NCI-H460 (cell line): ENCODE data around the gene MYOM1. TPM values are rescaled to one million over a fixed set of nuclear protein-coding genes. Genes with fewer than 3 reads are reported as not detected.

ENCODE experiments used
- DNase-seq: peaks from one replicate; pipeline ENCODE4 v3.0.0-alpha.2; 2016; ENCODE audit warnings: low read depth; ENCODE audit errors: extremely low read depth
- total RNA-seq: library from RNA; depleted of rRNA; stranded (reverse); fragments of >200 nt; shearing (Covaris generic); gene quantifications from 2 replicates; pipeline ENCODE4 v1.2.3, GENCODE V29; 2014

MYOM1 gene
- total RNA-seq, 1 experiment from 2014 or later: 0.10 TPM

DNA sequence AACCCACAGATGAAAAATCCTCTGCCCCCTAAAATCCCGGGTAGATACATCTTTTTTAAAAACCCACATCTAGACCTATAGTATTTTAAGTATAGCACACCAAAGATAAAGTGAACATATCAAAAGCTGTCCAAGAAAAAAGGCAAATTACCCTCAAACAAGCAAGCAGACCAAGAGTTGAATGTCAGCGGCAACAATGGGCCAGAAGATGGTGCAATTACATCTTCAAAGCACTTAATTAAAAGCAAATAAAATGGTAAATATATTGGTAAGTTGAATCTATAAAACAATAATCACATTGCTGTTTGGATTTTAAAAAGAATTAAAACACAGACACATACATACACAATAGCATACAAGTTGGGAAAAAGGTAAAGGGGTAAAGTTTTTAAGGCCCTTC is 98.5 kb downstream of the MYOM1 start:
- DNase-seq: no peak

DNA sequence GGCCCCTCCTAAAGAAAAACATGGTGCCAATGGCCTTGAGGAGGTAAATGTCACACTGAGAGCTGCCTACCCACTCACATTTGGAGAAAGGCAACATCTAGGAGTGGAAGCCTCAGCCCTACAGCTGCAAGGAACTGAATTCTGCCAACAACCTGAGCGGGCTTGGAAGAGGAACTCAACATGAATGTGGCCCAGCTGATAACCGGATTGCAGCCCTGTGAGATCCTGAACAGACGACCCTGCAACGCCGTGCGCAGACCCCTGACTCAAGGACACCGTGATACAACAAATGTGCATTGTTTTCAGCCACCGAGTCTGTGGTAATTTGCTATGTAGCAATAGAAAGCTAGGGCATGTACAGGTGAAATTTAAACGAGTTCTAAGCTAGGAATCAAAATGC is 99.4 kb downstream of the MYOM1 start:
- no peak for DNase-seq

GRCh38 chr18:3119401-3120341 is 100.1 kb downstream of the MYOM1 start:
- peak; percentile 33 for DNase-seq

DNA sequence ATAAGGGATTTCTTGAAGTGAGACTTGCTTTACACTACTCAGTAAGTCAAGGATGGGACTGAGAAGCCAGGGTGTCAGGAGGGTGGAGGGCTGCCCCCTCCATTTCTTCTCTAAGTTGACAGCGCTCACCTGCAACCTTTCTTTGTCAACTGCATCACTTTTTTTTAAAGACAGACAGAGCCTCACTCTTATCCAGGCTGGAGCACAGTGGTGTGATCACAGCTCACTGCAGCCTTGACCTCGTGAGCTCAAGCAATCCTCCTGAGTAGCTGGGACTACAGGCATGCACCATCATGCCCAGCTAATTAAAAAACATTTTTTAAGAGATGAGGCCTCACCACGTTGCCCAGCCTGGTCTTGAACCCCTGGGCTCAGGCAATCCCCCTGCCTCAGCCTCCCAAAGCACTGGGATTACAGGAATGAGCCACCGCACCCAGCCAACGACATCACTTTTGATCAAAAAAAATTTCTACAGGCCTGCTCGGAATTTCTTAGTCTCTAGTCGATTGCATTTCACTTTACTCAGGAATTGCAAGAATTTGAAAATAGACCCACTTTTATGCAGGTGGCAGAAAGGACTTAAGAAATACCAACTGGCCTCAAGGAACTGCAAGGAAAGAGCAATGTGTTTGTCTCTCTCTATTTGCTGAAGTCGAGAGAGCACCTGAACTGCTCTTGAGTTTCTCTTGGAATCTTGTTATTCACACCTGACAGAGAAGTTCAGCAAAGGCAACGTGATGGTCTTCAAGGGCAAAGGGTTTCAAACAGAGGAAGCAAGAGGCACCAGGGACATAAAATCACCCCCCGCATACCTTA is 101.4 kb downstream of the MYOM1 start:
- DNase-seq: no peak

GRCh38 chr18:3117493-3118192 is 102.1 kb downstream of the MYOM1 start:
- DNase-seq: peak; percentile 12

- no peak for DNase-seq
Measured at GRCh38 chr18:3115447-3116030, 104.2 kb downstream of the MYOM1 start.

- no peak for DNase-seq
Measured at GRCh38 chr18:3114451-3114850, 105.3 kb downstream of the MYOM1 start.

GRCh38 chr18:3114026-3114425 is 105.7 kb downstream of the MYOM1 start:
- DNase-seq: no peak

- DNase-seq: no peak
Measured at GRCh38 chr18:3111523-3112240, 108.1 kb downstream of the MYOM1 start.

DNA sequence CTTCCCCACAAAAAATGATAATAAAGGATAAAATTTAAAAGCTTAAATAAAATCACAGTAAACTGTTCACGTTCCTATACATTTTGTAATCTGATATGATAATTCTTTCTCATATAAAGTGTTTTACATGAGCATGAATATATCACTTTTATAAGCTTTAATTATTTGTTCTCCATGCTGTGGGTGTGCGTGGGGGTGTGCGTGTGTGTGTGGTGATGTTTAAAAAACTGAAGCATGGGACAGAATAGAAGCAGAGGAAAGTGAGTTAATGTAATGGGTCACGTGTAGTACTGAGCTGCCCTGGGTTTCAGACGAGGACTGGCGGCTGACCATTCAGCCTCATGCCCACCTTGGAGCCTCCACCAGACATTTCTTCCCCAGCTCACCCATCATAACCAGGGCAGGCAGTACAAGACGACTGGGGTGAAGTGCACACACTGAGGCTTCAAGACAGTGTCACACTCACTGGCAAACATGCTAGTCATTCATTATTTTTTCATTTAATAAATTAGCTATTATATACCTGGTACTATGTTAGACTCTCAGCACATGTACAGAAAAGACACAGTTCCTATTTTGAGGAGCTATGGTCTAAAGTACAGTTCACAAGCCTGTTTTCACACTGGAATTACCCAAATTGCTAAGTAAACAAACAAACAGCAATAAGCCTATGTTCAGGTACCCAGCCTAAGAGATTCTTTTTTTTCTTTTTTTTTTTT is 109.6 kb downstream of the MYOM1 start:
- no peak for DNase-seq

GRCh38 chr18:3107740-3108151 is 112.0 kb downstream of the MYOM1 start:
- DNase-seq: no peak

DNA sequence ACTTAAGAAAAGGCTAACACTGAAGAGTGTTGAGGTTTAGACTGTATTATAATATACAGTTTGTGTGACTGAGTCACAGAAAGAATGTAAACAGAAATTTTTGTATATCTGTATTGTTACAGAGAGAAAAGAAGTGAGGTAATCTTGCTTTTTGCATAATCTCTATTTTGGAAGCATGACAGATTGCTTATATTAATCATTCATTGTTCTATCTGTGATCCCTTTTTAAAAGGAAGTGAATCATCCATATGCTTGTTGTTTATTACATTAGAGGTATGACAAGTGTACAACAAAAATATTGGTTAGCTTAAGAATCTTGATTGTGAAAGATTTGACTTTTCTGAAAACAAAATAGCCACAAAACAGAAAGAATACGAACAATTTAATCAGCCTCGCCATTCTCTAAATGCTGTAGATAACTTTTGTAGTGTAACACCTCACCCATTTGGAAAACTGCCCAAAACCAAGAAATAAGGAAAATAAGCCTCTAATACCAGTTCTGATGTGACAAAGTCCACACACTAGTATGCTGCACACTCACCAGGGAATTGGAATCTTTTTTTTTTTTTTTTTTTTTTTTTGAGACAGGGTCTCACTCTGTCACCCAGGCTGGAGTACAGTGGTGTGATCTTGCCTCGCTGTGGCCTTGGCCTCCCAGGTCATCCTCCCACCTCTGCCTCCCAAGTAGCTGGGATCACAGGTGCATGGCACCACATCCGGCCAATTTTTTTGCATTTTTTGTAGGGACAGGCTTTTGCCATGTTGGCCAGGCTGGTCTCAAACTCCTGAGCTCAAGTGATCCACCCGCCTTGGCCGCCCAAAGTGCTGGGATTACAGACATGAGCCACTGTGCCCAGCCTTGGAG is 115.3 kb downstream of the MYOM1 start:
- DNase-seq: no peak

GRCh38 chr18:3103576-3103975 is 116.2 kb downstream of the MYOM1 start:
- no peak for DNase-seq

- DNase-seq: no peak
Measured at GRCh38 chr18:3102983-3103382, 116.8 kb downstream of the MYOM1 start.

- no peak for DNase-seq
Measured at GRCh38 chr18:3100498-3101132, 119.2 kb downstream of the MYOM1 start.

DNA sequence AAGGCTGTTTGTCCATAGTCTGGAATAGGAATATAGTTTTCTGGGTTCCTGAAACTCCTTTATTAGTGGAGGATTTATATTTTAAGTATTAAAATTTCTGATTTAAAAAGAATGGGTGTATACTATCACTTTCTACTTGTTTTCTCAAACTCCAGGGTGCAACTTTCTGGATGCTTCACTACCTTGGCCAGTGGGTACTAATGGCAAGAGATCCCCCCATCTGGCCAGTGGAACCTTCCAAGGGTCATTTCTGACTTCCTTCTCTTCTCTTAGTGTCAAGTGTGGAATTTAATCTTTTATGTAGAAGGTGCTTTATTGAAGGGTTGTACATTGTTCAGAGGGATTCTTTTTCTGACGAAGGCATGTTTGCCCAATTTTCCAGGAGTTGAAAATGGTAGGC is 120.4 kb downstream of the MYOM1 start:
- no peak for DNase-seq

GRCh38 chr18:3097082-3097481 is 122.7 kb downstream of the MYOM1 start:
- no peak for DNase-seq

DNA sequence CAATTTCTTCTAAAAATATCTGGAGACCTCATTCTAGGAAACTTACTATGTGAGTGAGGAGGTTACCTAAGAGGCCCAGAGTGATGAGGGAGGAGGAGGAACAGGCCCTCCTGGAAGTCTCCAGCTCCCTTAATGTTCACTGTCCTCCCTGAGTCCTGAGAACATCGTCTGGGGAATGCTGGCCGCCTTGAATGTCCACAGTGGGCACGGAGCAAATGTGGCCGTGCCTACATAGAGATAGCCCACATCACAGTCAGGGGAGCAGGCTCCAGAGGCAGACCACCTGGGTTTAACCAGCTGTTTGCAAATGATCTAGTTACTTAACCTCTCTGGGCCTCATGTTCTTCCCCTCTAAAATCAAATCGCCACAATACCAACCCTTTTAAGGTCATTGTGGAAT is 123.8 kb downstream of the MYOM1 start:
- no peak for DNase-seq
